H1 (cell line): ENCODE measurements around the gene LRRC28. TPM values are rescaled to one million over a fixed set of nuclear protein-coding genes. Genes with fewer than 3 reads are reported as not detected.

Experiments
- CTCF ChIA-PET: fragments of 300-600 bp; sonication (Branson Sonifier 250); formaldehyde crosslinking; loops from one replicate; lab custom pipeline; 2021; ENCODE audit not compliant: partially characterized antibody; lab: Charles Lee
- POLR2A ChIA-PET: fragments of 300-600 bp; sonication (Branson Sonifier 250); formaldehyde crosslinking; loops from one replicate; lab custom pipeline; 2021; ENCODE audit warnings: inconsistent platforms; ENCODE audit not compliant: partially characterized antibody; lab: Charles Lee
- DNase-seq, 2 experiments: peaks; one replicate each; pipeline versions ENCODE4 v3.0.0 to v3.0.0-alpha.2; 2010 to 2022; ENCODE audit warnings: low spot score in 2 of 2, low read depth in 1 of 2, mixed read lengths in 1 of 2
- FAIRE-seq: peaks from 2 replicates; lab custom pipeline; 2011; peaks lifted over from hg19 to GRCh38; lab: Jason Lieb, UNC
- H2AFZ ChIP-seq: 2 replicates; pipeline ENCODE4 v1.8.1; 2012; ENCODE audit warnings: low read length, inconsistent platforms
- H2AK5ac ChIP-seq: 2 replicates; pipeline ENCODE4 v1.6.1; 2013; ENCODE audit warnings: low read depth, low read length
- H2BK120ac ChIP-seq: replicated peaks from 2 replicates; pipeline ENCODE3; 2013; ENCODE audit warnings: low read depth, low read length, inconsistent platforms
- H2BK12ac ChIP-seq: 2 replicates; pipeline ENCODE4 v1.6.1; 2013; ENCODE audit warnings: low read depth, low read length
- H2BK15ac ChIP-seq: 2 replicates; pipeline ENCODE4 v1.6.1; 2013; ENCODE audit warnings: low read length
- H2BK20ac ChIP-seq: 2 replicates; pipeline ENCODE4 v1.6.1; 2013; ENCODE audit warnings: low read length
- H2BK5ac ChIP-seq: 2 replicates; pipeline ENCODE4 v1.6.1; 2013; ENCODE audit warnings: low read depth, low read length
- H3K14ac ChIP-seq: 2 replicates; pipeline ENCODE4 v1.6.1; 2013; ENCODE audit warnings: inconsistent platforms; ENCODE audit not compliant: insufficient read length
- H3K18ac ChIP-seq: 2 replicates; pipeline ENCODE4 v1.6.1; 2013; ENCODE audit warnings: low read length; ENCODE audit errors: extremely low read depth
- H3K23ac ChIP-seq: 2 replicates; pipeline ENCODE4 v1.6.1; 2013; ENCODE audit warnings: inconsistent platforms; ENCODE audit not compliant: insufficient read length
- H3K23me2 ChIP-seq: 2 replicates; pipeline ENCODE4 v1.6.1; 2013; ENCODE audit warnings: low read depth, low read length
- H3K27ac ChIP-seq: 2 replicates; pipeline ENCODE4 v1.6.1; 2011; ENCODE audit warnings: low read depth, low read length, inconsistent platforms
- H3K27me3 ChIP-seq, 4 experiments: replicated peaks in 1 of 4; 1 replicate in 1 of 4; 2 replicates in 3 of 4; pipeline versions ENCODE4 v1.6.1 to v1.8.1; 2011 to 2013; ENCODE audit warnings: low read length in 3 of 4, mild to moderate bottlenecking in 3 of 4, inconsistent platforms in 2 of 4, mixed read lengths in 2 of 4, moderate library complexity in 1 of 4; ENCODE audit not compliant: control insufficient read depth in 3 of 4, insufficient read depth in 3 of 4; ENCODE audit errors: extremely low read depth in 1 of 4
- H3K36me3 ChIP-seq, 4 experiments: 2 replicates each; pipeline versions ENCODE4 v1.6.1 to v1.8.1; 2011 to 2013; ENCODE audit warnings: mild to moderate bottlenecking in 4 of 4, low read length in 3 of 4, moderate library complexity in 2 of 4, control low read depth in 1 of 4, inconsistent platforms in 1 of 4; ENCODE audit not compliant: insufficient read depth in 4 of 4, control insufficient read depth in 2 of 4
- H3K4ac ChIP-seq: replicated peaks from 2 replicates; pipeline ENCODE3; 2013; ENCODE audit warnings: low read length, low read depth, mixed read lengths, inconsistent platforms; ENCODE audit not compliant: insufficient read length
- H3K4me1 ChIP-seq, 4 experiments: replicated peaks in 1 of 4; 1 replicate in 1 of 4; 2 replicates in 3 of 4; pipeline versions ENCODE4 v1.6.1 to v1.8.1; 2011 to 2013; ENCODE audit warnings: low read length in 3 of 4, inconsistent platforms in 2 of 4, mixed read lengths in 1 of 4; ENCODE audit not compliant: insufficient read depth in 4 of 4, control insufficient read depth in 3 of 4
- H3K4me2 ChIP-seq, 2 experiments: 2 replicates each; pipeline versions ENCODE4 v1.6.1 to v1.8.1; 2011 to 2013; ENCODE audit warnings: low read depth in 2 of 2, low read length in 2 of 2, control low read depth in 1 of 2, inconsistent platforms in 1 of 2, mild to moderate bottlenecking in 1 of 2; ENCODE audit not compliant: insufficient read depth in 1 of 2
- H3K4me3 ChIP-seq, 4 experiments: fragments of 200-600, 300-600 bp in 1 of 4; sonication (generic), shearing (Covaris generic), sonication (Bioruptor Twin) in 1 of 4; 2 replicates each; pipeline versions ENCODE4 v1.5.1 to v1.8.1; 2011 to 2016; ENCODE audit warnings: low read length in 4 of 4, low read depth in 3 of 4, control low read depth in 2 of 4, inconsistent platforms in 2 of 4, mild to moderate bottlenecking in 2 of 4, mixed read lengths in 1 of 4, moderate library complexity in 1 of 4; ENCODE audit not compliant: insufficient read depth in 2 of 4; ENCODE audit errors: extremely low read depth in 1 of 4
- H3K56ac ChIP-seq: replicated peaks from 2 replicates; pipeline ENCODE3; 2013; ENCODE audit warnings: low read depth, mild to moderate bottlenecking, mixed read lengths, low read length, inconsistent platforms; ENCODE audit not compliant: insufficient read length
- H3K79me1 ChIP-seq: 2 replicates; pipeline ENCODE4 v1.6.1; 2013; ENCODE audit warnings: low read depth, low read length, control low read depth
- H3K79me2 ChIP-seq, 2 experiments: 2 replicates each; pipeline versions ENCODE4 v1.6.1 to v1.8.1; 2012 to 2013; ENCODE audit warnings: low read length in 2 of 2, mild to moderate bottlenecking in 2 of 2, inconsistent platforms in 1 of 2; ENCODE audit not compliant: insufficient read depth in 2 of 2, control insufficient read depth in 1 of 2
- H3K9ac ChIP-seq, 4 experiments: replicated peaks in 1 of 4; 1 replicate in 1 of 4; 2 replicates in 3 of 4; pipeline versions ENCODE4 v1.6.1 to v1.8.1; 2011 to 2013; ENCODE audit warnings: low read depth in 3 of 4, low read length in 3 of 4, control low read depth in 2 of 4, mild to moderate bottlenecking in 2 of 4, moderate library complexity in 2 of 4, inconsistent platforms in 1 of 4; ENCODE audit errors: extremely low read depth in 1 of 4
- H3K9me3 ChIP-seq, 2 experiments: 2 replicates each; pipeline versions ENCODE4 v1.6.1 to v1.8.1; 2012 to 2013; ENCODE audit warnings: mild to moderate bottlenecking in 2 of 2, moderate library complexity in 2 of 2, control low read depth in 1 of 2, inconsistent platforms in 1 of 2, low read depth in 1 of 2, low read length in 1 of 2, mixed read lengths in 1 of 2; ENCODE audit not compliant: insufficient read depth in 2 of 2
- H4K20me1 ChIP-seq, 2 experiments: replicated peaks in 1 of 2; 2 replicates each; pipeline versions ENCODE3 to v1.8.1; 2011 to 2013; ENCODE audit warnings: inconsistent platforms in 2 of 2, low read length in 2 of 2, mild to moderate bottlenecking in 1 of 2; ENCODE audit not compliant: insufficient read depth in 2 of 2, control insufficient read depth in 1 of 2
- H4K5ac ChIP-seq: 2 replicates; pipeline ENCODE4 v1.6.1; 2013; ENCODE audit warnings: low read length, low read depth, mixed read lengths, inconsistent platforms; ENCODE audit not compliant: insufficient read length
- H4K8ac ChIP-seq: 2 replicates; pipeline ENCODE4 v1.8.0; 2013; ENCODE audit warnings: mild to moderate bottlenecking, moderate library complexity, low read length, inconsistent platforms; ENCODE audit not compliant: insufficient read depth; ENCODE audit errors: extremely low read depth
- H4K91ac ChIP-seq: replicated peaks from 2 replicates; pipeline ENCODE3; 2013; ENCODE audit warnings: low read length, mixed read lengths, inconsistent platforms; ENCODE audit not compliant: insufficient read length
- CREB1 ChIP-seq: IDR thresholded peaks from 2 replicates; pipeline ENCODE4 v1.6.1; 2012; ENCODE audit warnings: inconsistent platforms
- JUN ChIP-seq: IDR thresholded peaks from 2 replicates; pipeline ENCODE4 v1.6.1; 2011; ENCODE audit warnings: low read depth, mild to moderate bottlenecking, improper control_type of control experiment, low read length
- NRF1 ChIP-seq: IDR thresholded peaks from 2 replicates; pipeline ENCODE4 v1.6.1; 2011; ENCODE audit warnings: mild to moderate bottlenecking, low read depth, low read length, improper control_type of control experiment
- TCF12 ChIP-seq: IDR thresholded peaks from 2 replicates; pipeline ENCODE4 v1.6.1; 2011; ENCODE audit warnings: low read depth, mild to moderate bottlenecking, low read length
- TEAD4 ChIP-seq: IDR thresholded peaks from 2 replicates; pipeline ENCODE4 v1.6.1; 2012; ENCODE audit warnings: low read depth, low read length, inconsistent platforms, mixed read lengths
- whole genome bisulfite sequencing, 2 experiments: shearing (Covaris generic) in 1 of 2; methylation state at CpG; one replicate each; pipeline versions ENCODE4 v1.1.6 to v1.1.7; 2013 to 2015; ENCODE audit warnings: low lambda C conversion rate in 2 of 2, mixed read lengths in 2 of 2, inconsistent platforms in 1 of 2, low coverage in 1 of 2, missing lambda C conversion rate in 1 of 2; ENCODE audit not compliant: insufficient replicate concordance in 2 of 2, insufficient coverage in 1 of 2, insufficient read length in 1 of 2; ENCODE audit errors: extremely low coverage in 1 of 2, missing lambda C conversion rate in 1 of 2; 5-methylcytosine and 5-hydroxymethylcytosine counted together
- polyA plus RNA-seq, 7 experiments: library from polyadenylated mRNA; depleted of rRNA in 3 of 7; stranded (reverse) in 5 of 7; unstranded in 2 of 7; fragments of >200 nt in 5 of 7; fragments of 200-250 nt in 2 of 7; gene quantifications; 1 replicate in 5 of 7; 2 replicates in 1 of 7; 4 replicates in 1 of 7; pipeline versions ENCODE4 v1.2.1 to v1.2.3, GENCODE V29; 2011 to 2013; ENCODE audit warnings: missing spikeins in 2 of 7, mixed read lengths in 2 of 7
- total RNA-seq: library from RNA; stranded (reverse); fragmentation: NEBNext Ultra II Directional; extraction: Animal tissue kit (Norgen Biotek cat#: 25700); gene quantifications from 2 replicates; pipeline ENCODE4 v1.2.1, GENCODE V29; 2021

Gene LRRC28
- total and polyA plus RNA-seq, 2 of the 8 experiments (the other 6 are each of a cell fraction or from before 2014, with no cell fraction given) = 20.2 to 23.3 TPM

DNA sequence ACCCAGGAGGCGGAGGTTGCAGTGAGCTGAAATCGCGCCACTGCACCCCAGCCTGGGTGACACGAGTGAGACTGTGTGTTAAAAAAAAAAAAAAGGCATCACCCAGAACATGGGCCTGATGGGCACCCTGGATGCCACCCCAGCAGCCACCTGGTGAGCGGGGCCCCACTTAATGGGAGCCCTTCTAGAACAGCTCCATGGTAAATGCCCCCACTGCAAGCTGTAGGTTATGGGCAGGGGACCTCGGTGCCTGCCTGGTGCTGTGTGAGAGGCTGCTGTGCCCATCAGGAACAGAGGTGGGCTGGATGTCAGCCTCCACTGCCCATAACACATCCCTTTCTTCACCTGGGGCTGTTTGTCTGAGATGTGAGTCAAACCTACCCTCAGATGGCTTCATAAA, 158.3 kb downstream of the LRRC28 start:
- TF ChIP-seq TEAD4 (no peak), CREB1 (no peak), JUN (no peak), TCF12 (no peak), NRF1 (no peak)
- H3K79me2 ChIP-seq = no peaks in the 10 kb centered on the region
- H4K20me1 ChIP-seq = peaks cover 0 to 2% of the 10 kb centered on the region in 2 experiments
- H3K27me3 ChIP-seq = no peaks in the 10 kb centered on the region
- H2BK12ac ChIP-seq = no peak overlapping the region
- no peaks in the 10 kb centered on the region for H3K36me3 ChIP-seq
- no peak for FAIRE-seq
- no peak overlapping the region for H4K5ac ChIP-seq
- no peak for DNase-seq
- H3K79me1 ChIP-seq = no peaks in the 10 kb centered on the region
- no peak overlapping the region for H2BK20ac ChIP-seq
- H2AFZ ChIP-seq = no peak overlapping the region
- no peak overlapping the region for H3K56ac ChIP-seq
- no peak overlapping the region for H3K27ac ChIP-seq
- H3K4ac ChIP-seq = no peak overlapping the region
- no peaks in the 10 kb centered on the region for H3K4me1 ChIP-seq
- no peaks in the 10 kb centered on the region for H3K23me2 ChIP-seq
- H3K9ac ChIP-seq = no peak overlapping the region
- 92% methylated on average over 2 of the region's 6 CpGs; no CpG with 5 or more reads in 1 of the 2 experiments for WGBS, 2 experiments
- no peak overlapping the region for H3K23ac ChIP-seq
- no peak overlapping the region for H2BK120ac ChIP-seq
- H3K14ac ChIP-seq = no peak overlapping the region
- no peak overlapping the region for H3K4me3 ChIP-seq
- H3K9me3 ChIP-seq = no peaks in the 10 kb centered on the region
- no peak overlapping the region for H2BK5ac ChIP-seq
- CTCF ChIA-PET = interaction anchor here (0.6 to 4.3 kb wide), 37 partner anchors 10 to 346 kb away, joined by 3 to 53 read pairs (median 4); partner anchors contain the start of gene SYNM
- H2BK15ac ChIP-seq = no peak overlapping the region
- no peak overlapping the region for H3K18ac ChIP-seq
- no peak overlapping the region; the same call in 1 of the 2 replicates for H4K8ac ChIP-seq
- POLR2A ChIA-PET = no interaction called here
- H2AK5ac ChIP-seq = no peak overlapping the region
- no peak overlapping the region for H3K4me2 ChIP-seq
- H4K91ac ChIP-seq = no peak overlapping the region
